Measurements from ENCODE around the gene PIEZO2. TPM values are rescaled to one million over a fixed set of nuclear protein-coding genes. Genes with fewer than 3 reads are reported as not detected.
A peak's percentile ranks its signal among the peaks of the same experiment; 100 is the strongest.
"Not testable (repeated sequence)": the region's sequence is repeated elsewhere in the genome, so short reads cannot be mapped to it uniquely, and the experiment has no call there.

The PIEZO2 gene
- total and polyA plus RNA-seq, 8 donors, result 0.38 to 11.1 (median 3.0) TPM

- FAIRE-seq, result no peak
- Histone ChIP-seq H3K4me3 (no peak overlapping the region), H3K27me3 (no peaks in the 10 kb centered on the region), H3K9me3 (no peaks in the 10 kb centered on the region), H3K4me1 (no peaks in the 10 kb centered on the region), H3K36me3 (no peaks in the 10 kb centered on the region), H3K27ac (peak overlapping the region in 1 of 4 donors; percentile 28)
- intact Hi-C loops (cut with DNase I), result no loop called here
- DNase-seq, result no peak
- ATAC-seq, result peak in 3 of 4 donors; percentile 35 to 72 (median 50)
- TF ChIP-seq CTCF (IDR thresholded peaks at IDR 0.05), result no peak
- WGBS, 2 donors, result 36 to 47% methylated on average over 3 of the region's 3 CpGs
These were observed 28.0 kb upstream of the PIEZO2 start for GRCh38 chr18:11177382-11177781.

GRCh38 chr18:11176481-11176881, 27.1 kb upstream of the PIEZO2 start:
- no peak for TF ChIP-seq CTCF (IDR thresholded peaks at IDR 0.05)
- ATAC-seq (no peak), FAIRE-seq (no peak), DNase-seq (no peak)
- H3K9me3 ChIP-seq, result no peaks in the 10 kb centered on the region
- no peaks in the 10 kb centered on the region for H3K36me3 ChIP-seq
- H3K27me3 ChIP-seq, result no peaks in the 10 kb centered on the region
- no peaks in the 10 kb centered on the region for H3K4me1 ChIP-seq
- no peak overlapping the region for H3K4me3 ChIP-seq
- intact Hi-C loops (cut with DNase I), result no loop called here
- peak overlapping the region in 1 of 4 donors; percentile 28 for H3K27ac ChIP-seq
- WGBS, 2 donors, result 74 to 82% methylated on average over 3 of the region's 3 CpGs

- H3K36me3 ChIP-seq, result no peaks in the 10 kb centered on the region
- WGBS, 2 donors, result 41 to 42% methylated on average over 5 of the region's 5 CpGs
- no peak overlapping the region for H3K4me3 ChIP-seq
- peak overlapping the region in 1 of 4 donors; percentile 3 for H3K27ac ChIP-seq
- no peaks in the 10 kb centered on the region for H3K27me3 ChIP-seq
- DNase-seq (no peak), ATAC-seq (peak in 1 of 4 donors; percentile 16), FAIRE-seq (no peak)
- no peaks in the 10 kb centered on the region for H3K9me3 ChIP-seq
- no peak for TF ChIP-seq CTCF (IDR thresholded peaks at IDR 0.05)
- intact Hi-C loops (cut with DNase I), result no loop called here
- no peaks in the 10 kb centered on the region for H3K4me1 ChIP-seq
These were observed 26.1 kb upstream of the PIEZO2 start for GRCh38 chr18:11175266-11175979.

- H3K4me3 ChIP-seq; H3K27me3 ChIP-seq; DNase-seq; H3K4me1 ChIP-seq; H3K27ac ChIP-seq; ATAC-seq; H3K36me3 ChIP-seq; intact Hi-C loops (cut with DNase I); FAIRE-seq; H3K9me3 ChIP-seq: not testable (repeated sequence)
- 72 to 80% methylated on average over 11 of the region's 11 CpGs for WGBS, 2 donors
These were observed 24.8 kb upstream of the PIEZO2 start for GRCh38 chr18:11174179-11174578.

GRCh38 chr18:11167778-11168177, 18.4 kb upstream of the PIEZO2 start:
- Histone ChIP-seq H3K4me3 (no peak overlapping the region), H3K27ac (no peak overlapping the region), H3K27me3 (no peaks in the 10 kb centered on the region), H3K9me3 (no peaks in the 10 kb centered on the region), H3K36me3 (no peaks in the 10 kb centered on the region), H3K4me1 (no peaks in the 10 kb centered on the region)
- intact Hi-C loops (cut with DNase I), result no loop called here
- no peak for FAIRE-seq
- WGBS, 2 donors, result 70 to 79% methylated on average over 1 of the region's 1 CpG
- no peak for ATAC-seq
- no peak for TF ChIP-seq CTCF (IDR thresholded peaks at IDR 0.05)
- no peak for DNase-seq
